Renal pelvis (tissue), 12 donors: Measurements from ENCODE around the gene C10orf67. TPM values are rescaled to one million over a fixed set of nuclear protein-coding genes. Genes with fewer than 3 reads are reported as not detected.
"Not testable (repeated sequence)": the region's sequence is repeated elsewhere in the genome, so short reads cannot be mapped to it uniquely, and the experiment has no call there.

ENCODE experiments used
- DNase-seq: peaks from one replicate; pipeline ENCODE4 v3.0.0-alpha.2; 2013
- long read RNA-seq, 16 experiments: transcript quantifications; one replicate each; lab custom pipeline, GENCODE V29; 2026
- polyA plus RNA-seq, 3 donors: library from polyadenylated mRNA; unstranded; fragments of 120-200 nt; gene quantifications; one replicate each; pipeline ENCODE4 v1.2.1, GENCODE V29; 2013; ENCODE audit not compliant: insufficient read length in 3 of 3

Gene C10orf67
- 1 to 10 TPM; 2.1 to 3.0 (median 2.2) TPM for polyA plus RNA-seq
- long read RNA-seq, donor 1: 0 reads
- long read RNA-seq, donor 2: 0 reads
- long read RNA-seq, donor 3: 0 reads
- long read RNA-seq, donor 4: 0 reads
- long read RNA-seq, donor 5: 0 reads
- long read RNA-seq, donor 6: 0 reads
- long read RNA-seq, donor 7, partial matches to known transcripts: 0 of 1 reads
- long read RNA-seq, donor 7, other reads (novel, unspliced or antisense): 0 of 1 reads
- long read RNA-seq, donor 8: 0 reads
- long read RNA-seq, donor 9: 0 reads
- long read RNA-seq, donor 10: 0 reads
- long read RNA-seq, donor 11: 0 reads
- long read RNA-seq, donor 12: 0 reads
- long read RNA-seq, donor 13: 0 reads
- long read RNA-seq, donor 14: 0 reads
- long read RNA-seq, donor 15: 0 reads
- long read RNA-seq, donor 16: 0 reads

DNA sequence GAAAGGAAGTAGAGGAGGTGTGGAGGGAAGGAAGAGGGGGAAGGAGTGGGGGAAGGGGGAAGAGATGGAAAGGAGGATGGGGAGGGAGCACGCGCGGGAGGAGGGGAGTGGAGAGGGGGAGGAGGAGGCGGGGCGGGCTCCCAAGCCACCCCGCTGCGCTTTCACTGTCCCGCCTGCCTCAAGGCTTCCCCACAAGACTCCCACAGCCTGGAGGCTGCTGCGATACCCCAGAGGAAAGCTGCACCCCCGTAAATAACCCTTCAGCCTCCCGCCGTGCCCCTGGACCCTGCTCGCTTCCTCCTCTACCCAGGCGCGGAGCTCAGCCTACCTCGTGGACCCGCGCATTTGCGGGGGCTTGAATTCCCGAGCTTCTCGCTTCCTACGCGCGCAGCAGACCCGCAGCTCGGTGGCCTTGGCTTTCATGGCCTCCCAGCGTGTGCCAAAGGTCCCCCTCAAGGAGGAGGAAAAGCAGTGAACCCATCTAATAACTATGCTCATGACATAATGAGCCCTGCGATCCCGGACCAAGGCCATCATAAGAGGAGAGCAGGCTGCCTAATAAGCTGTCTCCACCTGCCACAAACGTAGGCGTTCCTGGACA, at the start of gene C10orf67:
Gene C10orf67, minus strand, starts transcription at position 557 of the 601 bp plus-strand sequence. Its CDS starts 23 bp downstream, at position 534.
- DNase-seq: peak; percentile 64

GRCh38 chr10:23391821-23392220, 47.2 kb upstream of the C10orf67 start:
- DNase-seq: no peak

DNA sequence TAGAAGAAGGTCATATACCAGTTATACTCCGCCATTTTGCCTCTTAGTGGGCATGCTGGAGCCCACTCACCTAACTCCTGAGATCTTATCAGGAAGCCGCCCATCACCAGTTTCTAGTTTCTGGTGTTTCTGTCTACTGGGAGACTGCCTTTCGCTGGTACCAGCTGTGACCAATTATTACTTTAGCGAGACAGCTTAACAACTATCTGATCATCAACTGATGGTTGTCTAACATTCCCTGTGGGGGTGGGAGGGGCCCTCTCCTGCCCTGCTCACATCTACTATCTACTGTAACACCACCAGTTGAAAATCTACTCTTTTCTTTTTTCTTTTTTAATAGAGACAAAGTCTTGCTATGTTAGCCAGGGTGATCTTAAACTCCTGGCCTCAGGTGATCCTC, 46.2 kb upstream of the C10orf67 start:
- no peak for DNase-seq

DNA sequence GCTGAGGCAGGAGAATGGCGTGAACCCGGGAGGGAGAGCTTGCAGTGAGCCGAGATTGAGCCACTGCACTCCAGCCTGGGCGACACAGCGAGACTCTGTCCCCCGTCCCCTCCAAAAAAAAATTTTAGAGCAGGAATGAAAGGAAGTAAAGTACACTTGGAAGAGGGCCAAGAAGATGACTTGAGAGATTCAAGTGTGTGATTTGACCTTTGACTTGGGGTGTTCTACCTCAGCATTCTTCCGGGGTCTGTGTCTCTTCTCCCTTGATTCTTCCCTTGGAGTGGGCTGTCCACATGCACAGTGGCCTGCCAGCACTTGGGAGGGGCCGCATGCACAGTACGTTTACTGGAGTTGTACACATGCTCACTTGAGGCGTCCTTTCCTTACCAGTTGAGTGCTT, 45.8 kb upstream of the C10orf67 start:
- DNase-seq: not testable (repeated sequence)

DNA sequence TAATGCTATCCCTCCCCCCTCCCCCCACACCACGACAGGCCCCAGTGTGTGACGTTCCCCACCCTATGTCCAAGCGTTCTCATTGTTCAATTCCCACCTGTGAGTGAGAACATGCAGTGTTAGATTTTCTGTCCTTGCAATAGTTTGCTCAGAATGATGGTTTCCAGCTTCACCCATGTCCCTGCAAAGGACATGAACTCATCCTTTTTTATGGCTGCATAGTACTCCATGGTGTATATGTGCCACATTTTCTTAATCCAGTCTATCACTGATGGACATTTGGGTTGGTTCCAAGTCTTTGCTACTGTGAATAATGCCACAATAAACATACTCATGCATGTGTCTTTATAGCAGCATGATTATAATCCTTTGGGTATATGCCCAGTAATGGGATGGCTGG, 42.9 kb upstream of the C10orf67 start:
- not testable (repeated sequence) for DNase-seq

DNA sequence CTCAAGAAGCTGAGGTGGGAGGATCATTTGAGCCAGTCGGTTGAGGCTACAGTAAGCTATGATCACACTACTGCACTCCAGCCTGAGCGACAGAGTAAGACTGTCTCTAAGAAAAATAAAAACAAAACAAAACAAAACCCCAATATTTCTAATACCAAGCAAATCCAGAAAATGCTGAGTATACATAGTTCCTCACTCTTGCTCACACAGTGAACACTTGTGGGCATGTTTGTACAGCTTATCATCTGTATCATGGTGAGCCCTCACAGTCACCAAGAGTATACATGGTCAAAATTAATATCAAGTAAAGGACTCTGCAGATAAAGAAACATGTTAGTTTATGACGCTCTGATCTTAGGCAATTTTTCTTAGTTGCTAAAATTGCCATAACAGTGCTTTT, 41.5 kb upstream of the C10orf67 start:
- DNase-seq: no peak

DNA sequence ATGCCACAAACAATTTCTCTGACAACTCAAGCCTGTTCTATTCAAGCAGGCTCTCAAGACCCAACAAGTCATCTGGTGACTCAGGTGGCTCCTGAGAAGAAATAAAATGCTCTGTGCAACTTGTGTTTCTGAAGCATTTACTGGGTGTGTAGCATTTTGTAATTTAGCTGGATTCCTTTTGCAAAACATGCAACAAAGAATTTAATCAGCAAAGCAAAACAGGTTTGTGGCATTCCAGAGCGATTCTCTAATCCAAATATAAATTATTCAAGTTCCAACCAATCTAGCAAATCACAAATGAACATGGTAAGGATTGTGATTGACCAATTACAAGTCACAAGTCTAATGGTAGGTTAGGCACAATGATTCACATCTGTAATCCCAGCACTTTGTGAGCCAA, 39.8 kb upstream of the C10orf67 start:
- DNase-seq: no peak

- DNase-seq: no peak
Measured at GRCh38 chr10:23383637-23384036, 39.0 kb upstream of the C10orf67 start.

DNA sequence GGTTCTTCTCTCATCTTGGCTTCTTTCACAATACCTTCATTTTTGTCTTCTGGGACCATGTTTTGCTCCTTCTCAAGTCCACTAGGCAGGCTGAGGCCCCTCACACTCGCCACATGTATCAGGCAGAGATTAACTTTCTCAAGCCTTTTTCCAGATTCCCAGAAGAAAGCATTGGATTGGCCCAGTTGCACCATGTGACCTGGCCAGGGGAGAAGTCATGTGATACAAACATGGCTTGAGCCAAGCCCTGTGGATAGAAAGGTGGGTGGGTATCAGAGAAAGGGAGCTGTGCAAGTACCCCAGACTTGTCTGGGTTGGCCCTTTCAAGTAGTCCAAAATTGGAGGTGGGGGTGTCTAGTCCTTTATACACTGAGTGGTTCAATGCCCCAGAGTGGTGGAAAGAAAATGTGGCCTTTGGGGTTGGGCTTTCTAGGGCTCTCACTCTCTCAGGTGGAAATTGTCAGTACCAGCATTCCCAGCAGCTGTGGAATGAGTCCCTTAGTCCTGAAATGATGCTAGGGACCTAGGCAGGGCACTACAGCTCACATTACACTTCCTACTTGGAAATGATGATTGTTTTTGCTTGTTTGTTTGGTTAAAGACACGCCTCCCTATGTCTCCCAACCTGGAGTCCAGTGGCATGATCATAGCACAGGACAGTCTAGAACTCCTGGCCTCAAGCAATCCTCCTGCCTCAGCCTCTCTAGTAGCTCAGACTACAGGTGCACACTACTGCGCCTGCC, 36.9 kb upstream of the C10orf67 start:
- no peak for DNase-seq

DNA sequence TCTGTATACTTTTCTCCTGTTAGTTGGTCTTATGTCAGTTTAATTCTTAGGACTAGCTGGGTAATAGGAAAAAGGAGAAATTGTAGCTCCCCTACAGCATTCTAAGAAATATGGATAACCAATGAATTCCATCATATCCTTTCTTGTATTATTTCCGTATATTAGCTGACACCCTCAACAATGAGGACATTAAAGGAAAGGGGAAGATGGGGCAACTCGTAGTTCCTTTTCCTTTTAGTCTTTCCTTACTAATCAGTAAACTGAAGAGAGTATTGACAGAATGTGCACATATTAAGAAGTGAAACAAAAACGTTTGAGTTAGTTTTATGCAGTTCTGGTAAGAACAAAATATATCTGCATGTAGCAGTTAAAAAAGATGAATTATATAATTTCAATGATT, 35.1 kb upstream of the C10orf67 start:
- no peak for DNase-seq

DNA sequence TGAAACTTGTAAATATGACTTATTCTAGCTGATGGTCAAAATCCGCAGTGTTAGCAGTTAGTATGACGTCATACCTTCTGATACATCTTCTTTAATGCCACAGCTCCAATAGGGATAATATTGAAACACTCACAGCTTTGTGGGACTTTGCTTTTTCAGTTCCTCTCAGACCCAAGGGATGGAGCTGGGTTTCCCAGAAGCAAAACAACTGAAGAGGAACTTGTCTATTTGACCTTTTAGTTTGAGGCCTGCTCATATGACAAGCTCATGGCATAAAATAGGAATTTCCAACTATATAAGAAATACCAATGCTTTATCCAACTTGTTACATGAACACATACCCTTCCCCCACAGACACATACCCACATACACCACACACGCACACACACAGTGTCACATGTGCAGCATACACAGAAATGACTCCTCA, 31.6 kb upstream of the C10orf67 start:
- no peak for DNase-seq

GRCh38 chr10:23375366-23375765, 30.8 kb upstream of the C10orf67 start:
- DNase-seq: no peak

GRCh38 chr10:23373156-23373555, 28.6 kb upstream of the C10orf67 start:
- no peak for DNase-seq

DNA sequence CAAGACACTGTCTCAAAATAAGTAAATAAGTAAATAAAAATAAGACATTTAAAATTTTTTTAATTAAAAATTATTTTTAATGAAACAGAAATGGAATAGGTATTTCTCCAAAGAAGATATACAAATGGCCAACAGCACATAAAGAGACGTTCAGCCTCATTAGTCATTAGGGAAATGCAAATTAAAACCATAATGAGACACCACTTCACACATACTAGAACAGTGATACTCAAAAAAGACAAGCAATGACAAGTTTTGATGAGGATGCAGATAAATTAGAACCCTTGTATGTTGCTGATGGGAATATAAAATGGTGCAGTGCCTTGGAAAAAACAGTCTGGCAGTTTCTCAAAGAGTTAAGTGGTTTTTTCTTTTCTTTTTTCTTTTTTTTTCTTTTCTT, 26.5 kb upstream of the C10orf67 start:
- DNase-seq: no peak

- DNase-seq: peak; percentile 41
Measured at GRCh38 chr10:23370106-23370505, 25.5 kb upstream of the C10orf67 start.

GRCh38 chr10:23368816-23369640, 24.4 kb upstream of the C10orf67 start:
- no peak for DNase-seq

DNA sequence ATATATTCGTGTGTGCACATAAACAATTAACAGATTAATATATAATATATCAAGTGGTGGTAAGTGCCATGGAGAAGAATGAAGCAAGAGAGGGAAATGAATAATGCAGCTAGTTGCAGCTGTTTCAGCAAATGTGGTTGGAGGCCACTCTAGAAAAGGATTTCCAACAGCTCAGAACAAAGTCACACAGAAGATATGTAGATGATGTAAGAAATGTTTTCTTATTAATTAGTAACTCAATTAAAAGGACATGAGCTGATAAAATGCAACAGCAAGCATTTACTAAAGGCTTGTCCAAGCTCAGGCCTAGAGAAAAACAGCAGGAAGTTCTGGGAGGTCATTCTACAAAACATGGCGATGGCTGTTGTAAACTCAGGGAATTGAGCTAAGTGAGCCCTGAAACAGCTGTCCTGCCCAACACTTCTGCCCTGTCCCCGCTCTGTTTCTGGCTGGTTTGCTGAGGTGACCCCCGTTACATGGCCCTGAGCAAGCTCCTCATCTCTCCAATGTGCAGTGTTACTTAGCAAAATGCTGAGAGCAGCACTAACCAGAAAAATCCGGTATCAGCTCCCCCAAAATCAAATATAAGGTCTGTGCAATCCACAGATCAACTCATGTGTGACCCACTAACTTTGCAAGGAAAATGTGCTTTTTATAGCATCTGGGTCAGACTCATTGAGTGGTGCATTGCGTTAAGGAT, 23.4 kb upstream of the C10orf67 start:
- DNase-seq: peak; percentile 58

GRCh38 chr10:23365417-23366030, 20.9 kb upstream of the C10orf67 start:
- not testable (repeated sequence) for DNase-seq

- no peak for DNase-seq
Measured at GRCh38 chr10:23364378-23364777, 19.8 kb upstream of the C10orf67 start.

GRCh38 chr10:23363793-23364135, 19.2 kb upstream of the C10orf67 start:
- DNase-seq: no peak
